ENCODE measurements around the gene IQCN. TPM values are rescaled to one million over a fixed set of nuclear protein-coding genes. Genes with fewer than 3 reads are reported as not detected.

The IQCN gene
- total and polyA plus RNA-seq, 2 donors (not counting 1 experiment from before 2014, with no cell fraction given): 52.0 to 63.6 TPM

GRCh38 chr19:18218159-18218558 lies 56.1 kb downstream of the IQCN start:
- no peak overlapping the region for H3K27ac Mint-ChIP-seq
- CTCF ChIA-PET: interaction anchor here (1.3 kb wide), 1 partner anchor 34 kb away, joined by 7 read pairs; no protein-coding TSS in a partner anchor

DNA sequence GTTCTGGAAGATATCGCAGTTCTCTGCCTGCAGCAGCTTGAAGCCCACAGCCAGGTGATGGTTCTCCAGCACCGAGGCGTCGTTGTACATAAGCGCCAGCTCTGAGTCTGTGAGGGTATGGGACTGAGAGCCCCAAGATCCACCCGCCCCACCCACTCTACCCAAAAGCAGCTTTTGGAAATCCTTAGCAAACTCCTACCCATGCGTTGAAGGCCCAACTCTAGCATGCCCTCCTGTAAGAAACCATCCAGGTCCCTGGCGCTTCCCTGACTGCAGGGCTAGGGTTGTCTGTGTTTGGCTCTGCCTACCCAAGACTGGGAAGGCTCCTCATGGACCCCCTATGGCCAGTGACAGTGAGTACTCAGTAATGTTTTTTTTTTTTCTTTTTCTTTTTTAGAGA lies 57.5 kb downstream of the IQCN start:
- Mint-ChIP-seq H3K27me3 (peaks cover 16% of the 10 kb centered on the region), H3K27ac (no peak overlapping the region), H3K9me3 (ENCODE audit: insufficient read depth) (no peaks in the 10 kb centered on the region), H3K4me1 (peaks cover 6% of the 10 kb centered on the region), H3K4me3 (no peak overlapping the region)
- Histone ChIP-seq H3K36me3 (replicated peaks in 1 of 2; ENCODE audit: control extremely low read depth in 1 of 2, control insufficient read depth in 1 of 2, extremely low read depth in 1 of 2, insufficient read depth in 2 of 2, low read length in 1 of 2) (no peaks in the 10 kb centered on the region), H3K27ac (ENCODE audit: low read length in 2 of 2) (no peak overlapping the region), H3K4me2 (replicated peaks; ENCODE audit: low read depth, low read length, poor library complexity, severe bottlenecking) (no peak overlapping the region), H3K27me3 (replicated peaks in 1 of 4; ENCODE audit: control extremely low read depth in 1 of 4, control insufficient read depth in 3 of 4, insufficient read depth in 4 of 4, low read length in 3 of 4) (peaks cover 0 to 32% (median 5%) of the 10 kb centered on the region in 4 experiments), H2AFZ (ENCODE audit: insufficient read depth, low read depth, low read length, poor library complexity, severe bottlenecking) (no peak overlapping the region), H3K4me1 (ENCODE audit: control insufficient read depth in 2 of 2, insufficient read depth in 2 of 2, low read length in 2 of 2) (no peaks in the 10 kb centered on the region), H3K4me3 (ENCODE audit: control extremely low read depth in 1 of 5, extremely low read depth in 1 of 5, insufficient read depth in 1 of 5, low read depth in 2 of 5, low read length in 4 of 5) (no peak overlapping the region), H3K9me3 (ENCODE audit: control extremely low read depth in 1 of 3, control insufficient read depth in 2 of 3, insufficient read depth in 1 of 3, low read length in 2 of 3) (peaks cover 0 to 20% (median 0%) of the 10 kb centered on the region in 3 donors), H4K20me1 (ENCODE audit: control insufficient read depth, insufficient read depth, low read length, poor library complexity, severe bottlenecking) (no peaks in the 10 kb centered on the region), H3K9ac (ENCODE audit: low read length) (no peak overlapping the region), H3K79me2 (ENCODE audit: control insufficient read depth, insufficient read depth, low read length) (no peaks in the 10 kb centered on the region)
- 100% methylated on average over 3 of the region's 8 CpGs for WGBS (ENCODE audit: insufficient coverage)
- TF ChIP-seq EZH2 (IDR thresholded peaks at IDR 0.05; ENCODE audit: borderline replicate concordance, insufficient read depth, low read depth, low read length, poor library complexity, severe bottlenecking): no peak
- TF ChIP-seq CTCF (IDR thresholded peaks at IDR 0.05): no peak
- POLR2A ChIA-PET: no interaction called here
- ATAC-seq (ENCODE audit: low read depth) (no peak), DNase-seq (peak; percentile 2)
- CTCF ChIA-PET: no interaction called here
- intact Hi-C loops (cut with micrococcal nuclease): no loop called here

More at GRCh38 chr19:18218159-18218558, 56.1 kb downstream of the IQCN start:
- intact Hi-C loops (cut with micrococcal nuclease): no loop called here
- H3K27ac ChIP-seq (ENCODE audit: low read length in 2 of 2): no peak overlapping the region
- DNase-seq (peak; percentile 6), ATAC-seq (ENCODE audit: low read depth) (no peak)
- Mint-ChIP-seq H3K27me3 (peaks cover 16% of the 10 kb centered on the region), H3K4me1 (peaks cover 6% of the 10 kb centered on the region), H3K9me3 (ENCODE audit: insufficient read depth) (no peaks in the 10 kb centered on the region), H3K4me3 (no peak overlapping the region)
- H3K4me1 ChIP-seq (ENCODE audit: control insufficient read depth in 2 of 2, insufficient read depth in 2 of 2, low read length in 2 of 2): no peaks in the 10 kb centered on the region
- POLR2A ChIA-PET: no interaction called here
- H3K36me3 ChIP-seq (replicated peaks in 1 of 2; ENCODE audit: control extremely low read depth in 1 of 2, control insufficient read depth in 1 of 2, extremely low read depth in 1 of 2, insufficient read depth in 2 of 2, low read length in 1 of 2): no peaks in the 10 kb centered on the region
- TF ChIP-seq CTCF (IDR thresholded peaks at IDR 0.05): no peak
- TF ChIP-seq EZH2 (IDR thresholded peaks at IDR 0.05; ENCODE audit: borderline replicate concordance, insufficient read depth, low read depth, low read length, poor library complexity, severe bottlenecking): no peak
- no peak overlapping the region for H3K9ac ChIP-seq (ENCODE audit: low read length)
- H4K20me1 ChIP-seq (ENCODE audit: control insufficient read depth, insufficient read depth, low read length, poor library complexity, severe bottlenecking): no peaks in the 10 kb centered on the region
- H3K4me3 ChIP-seq (ENCODE audit: control extremely low read depth in 1 of 5, extremely low read depth in 1 of 5, insufficient read depth in 1 of 5, low read depth in 2 of 5, low read length in 4 of 5): no peak overlapping the region
- H3K9me3 ChIP-seq (ENCODE audit: control extremely low read depth in 1 of 3, control insufficient read depth in 2 of 3, insufficient read depth in 1 of 3, low read length in 2 of 3): peaks cover 0 to 26% (median 0%) of the 10 kb centered on the region in 3 donors
- WGBS (ENCODE audit: insufficient coverage): 86% methylated on average over 17 of the region's 17 CpGs
- no peaks in the 10 kb centered on the region for H3K79me2 ChIP-seq (ENCODE audit: control insufficient read depth, insufficient read depth, low read length)
- H2AFZ ChIP-seq (ENCODE audit: insufficient read depth, low read depth, low read length, poor library complexity, severe bottlenecking): no peak overlapping the region
- no peak overlapping the region for H3K4me2 ChIP-seq (replicated peaks; ENCODE audit: low read depth, low read length, poor library complexity, severe bottlenecking)
- peaks cover 0 to 40% (median 7%) of the 10 kb centered on the region in 4 experiments for H3K27me3 ChIP-seq (replicated peaks in 1 of 4; ENCODE audit: control extremely low read depth in 1 of 4, control insufficient read depth in 3 of 4, insufficient read depth in 4 of 4, low read length in 3 of 4)
